A549 (cell line): ENCODE data around the gene FTH1. TPM values are rescaled to one million over a fixed set of nuclear protein-coding genes. Genes with fewer than 3 reads are reported as not detected.

Source experiments
- ATOH8 ChIP-seq: fragments of 250-450 bp; sonication (Bioruptor Pico); IDR thresholded peaks from 2 replicates; pipeline ENCODE4 v1.5.0; 2020; ENCODE audit warnings: low read depth, mild to moderate bottlenecking, moderate library complexity
- BHLHE40 ChIP-seq: IDR thresholded peaks from 2 replicates; pipeline ENCODE4 v1.6.1; 2012; ENCODE audit warnings: low read depth, low read length, inconsistent platforms
- CBX8 ChIP-seq: fragments of 200-600 bp; sonication (generic); IDR thresholded peaks from 2 replicates; pipeline ENCODE4 v1.6.1; 2016
- CEBPB ChIP-seq, 2 experiments: fragments of >200 bp in 1 of 2; sonication (Bioruptor Twin) in 1 of 2; formaldehyde crosslinking in 1 of 2; IDR thresholded peaks; 2 replicates each; pipeline ENCODE4 v1.6.1; 2012 to 2016
- CHD2 ChIP-seq: fragments of 150-350 bp; IDR thresholded peaks from 2 replicates; pipeline ENCODE4 v1.6.1; 2014; ENCODE audit warnings: low read length; ENCODE audit not compliant: partially characterized antibody
- CTCF ChIP-seq: fragments of >200 bp; sonication (Bioruptor Twin); formaldehyde crosslinking; IDR thresholded peaks from 3 replicates; pipeline ENCODE4 v1.5.1; 2016
- ELK1 ChIP-seq: fragments of 150-350 bp; IDR thresholded peaks from 2 replicates; pipeline ENCODE4 v1.6.1; 2014; ENCODE audit warnings: low read depth, mild to moderate bottlenecking, low read length
- GATA3 ChIP-seq: IDR thresholded peaks from 2 replicates; pipeline ENCODE4 v1.6.1; 2012; ENCODE audit warnings: borderline replicate concordance
- HDAC2 ChIP-seq: fragments of 200-600 bp; sonication (generic); IDR thresholded peaks from 2 replicates; pipeline ENCODE4 v1.6.1; 2016
- HEYL ChIP-seq: fragments of 250-450 bp; sonication (Bioruptor Pico); IDR thresholded peaks from 2 replicates; pipeline ENCODE4 v1.8.0; 2021; ENCODE audit warnings: mild to moderate bottlenecking, moderate library complexity
- HMGXB4 ChIP-seq: fragments of 250-450 bp; sonication (Bioruptor Pico); IDR thresholded peaks from 2 replicates; pipeline ENCODE4 v1.5.0; 2021; ENCODE audit warnings: mild to moderate bottlenecking, moderate library complexity, borderline replicate concordance
- KDM5A ChIP-seq: fragments of 200-600 bp; sonication (generic); IDR thresholded peaks from 2 replicates; pipeline ENCODE4 v1.6.1; 2016; ENCODE audit warnings: antibody characterized with exemption, mild to moderate bottlenecking
- NFE2L2 ChIP-seq: fragments of 150-350 bp; conservative IDR thresholded peaks from 2 replicates; pipeline ENCODE4 v1.6.1; 2014; ENCODE audit warnings: low read length
- PBX3 ChIP-seq: IDR thresholded peaks from 2 replicates; pipeline ENCODE4 v1.6.1; 2012
- POLR2AphosphoS2 ChIP-seq: conservative IDR thresholded peaks from 2 replicates; pipeline ENCODE4 v1.6.1; 2012; ENCODE audit warnings: low read length, improper control_type of control experiment, inconsistent platforms
- RCOR1 ChIP-seq: fragments of 150-350 bp; IDR thresholded peaks from 2 replicates; pipeline ENCODE4 v1.6.1; 2014; ENCODE audit warnings: antibody characterized with exemption, low read length, low read depth
- REST ChIP-seq: fragments of 200-600 bp; sonication (generic); IDR thresholded peaks from 2 replicates; pipeline ENCODE4 v1.6.1; 2016; ENCODE audit warnings: antibody characterized with exemption, mild to moderate bottlenecking, moderate library complexity
- USF2 ChIP-seq: fragments of 450-650 bp; IDR thresholded peaks from 2 replicates; pipeline ENCODE4 v1.6.1; 2014; ENCODE audit warnings: antibody characterized with exemption
- polyA plus RNA-seq, 4 experiments: library from polyadenylated mRNA; depleted of rRNA in 3 of 4; stranded (reverse); fragments of >200 nt; fragmentation: RNase III in 1 of 4; extraction: RNeasy Plus Mini Kit Qiagen cat#74134 plus additional on column Dnase treatment in 1 of 4; gene quantifications; 2 replicates in 3 of 4; 3 replicates in 1 of 4; pipeline ENCODE4 v1.2.3, GENCODE V29; 2011 to 2017

The FTH1 gene
- polyA plus RNA-seq, 2 of the 4 experiments (the other 2 are of a cell fraction) = 2,791 to 13,747 TPM

- no peak for TF ChIP-seq CTCF
- 0 out of 2 replicates have a peak, but pooled peaks have one; percentile 20 for TF ChIP-seq PBX3
- TF ChIP-seq HMGXB4 (CRISPR knock-in tag) = peak; percentile 67; the same call in 1 of the 2 replicates
- TF ChIP-seq ELK1 = no peak
- TF ChIP-seq ATOH8 (CRISPR knock-in tag) = no peak
- TF ChIP-seq GATA3 = no peak
- no peak for TF ChIP-seq BHLHE40
- peak; percentile 93; the same call in 1 of the 2 replicates for TF ChIP-seq POLR2AphosphoS2
- no peak for TF ChIP-seq CEBPB (IDR thresholded peaks at IDR 0.05)
- no peak for TF ChIP-seq KDM5A
- peak; percentile 40 for TF ChIP-seq REST
- no peak for TF ChIP-seq CBX8
- peak; percentile 33 for TF ChIP-seq CHD2
- TF ChIP-seq HDAC2 = no peak
- TF ChIP-seq USF2 = no peak
- TF ChIP-seq NFE2L2 = no peak
- peak; percentile 43; the same call in 1 of the 2 replicates for TF ChIP-seq HEYL (CRISPR knock-in tag)
- no peak for TF ChIP-seq RCOR1
Observed at GRCh38 chr11:61964058-61964665, 3.3 kb downstream of the FTH1 start (continued).
